HEK293 (cell line): Measurements from ENCODE around the gene LPIN1.

Experiments used
- CTCF ChIA-PET: fragments of 350-600 bp; formaldehyde crosslinking; extraction: SDS; loops from one replicate; lab custom pipeline; 2021; ENCODE audit warnings: antibody characterized with exemption; lab: Yijun Ruan, JAX
- POLR2A ChIA-PET: fragments of 300-600 bp; formaldehyde crosslinking; extraction: SDS; loops from one replicate; lab custom pipeline; 2020; ENCODE audit warnings: antibody characterized with exemption, inconsistent platforms; lab: Yijun Ruan, JAX
- H3K27ac ChIP-seq: fragments of 200-500 bp; sonication (Bioruptor generic); 2 replicates; pipeline ENCODE4 v1.5.1; 2014; ENCODE audit warnings: low read depth, low read length, control low read depth, inconsistent platforms; ENCODE audit errors: extremely low read depth
- H3K36me3 ChIP-seq, 2 experiments: fragments of 200-500 bp in 1 of 2; sonication (Bioruptor generic) in 1 of 2; 1 replicate in 1 of 2; 2 replicates in 1 of 2; pipeline ENCODE4 v1.5.1; 2014 to 2017; ENCODE audit warnings: inconsistent platforms in 2 of 2, low read length in 2 of 2; ENCODE audit not compliant: control insufficient read depth in 2 of 2, insufficient read depth in 1 of 2
- H3K4me1 ChIP-seq: fragments of 200-500 bp; sonication (Bioruptor generic); 2 replicates; pipeline ENCODE4 v1.5.1; 2014; ENCODE audit warnings: mild to moderate bottlenecking, low read length, inconsistent platforms; ENCODE audit not compliant: control insufficient read depth, insufficient read depth
- H3K4me3 ChIP-seq: 2 replicates; pipeline ENCODE4 v1.5.1; 2011; ENCODE audit warnings: low read depth, mild to moderate bottlenecking, control low read depth, low read length, moderate library complexity
- H3K9me3 ChIP-seq: fragments of 200-500 bp; sonication (Bioruptor generic); 2 replicates; pipeline ENCODE4 v1.5.1; 2014; ENCODE audit warnings: low read depth, low read length, inconsistent platforms; ENCODE audit not compliant: control insufficient read depth, insufficient read depth
- ELK4 ChIP-seq: IDR thresholded peaks from 2 replicates; pipeline ENCODE4 v1.6.1; 2011; ENCODE audit warnings: mild to moderate bottlenecking, low read depth, low read length, borderline replicate concordance
- MEIS1 ChIP-seq: sonication (generic); formaldehyde crosslinking; IDR thresholded peaks from 2 replicates; pipeline ENCODE4 v1.8.1; 2022; ENCODE audit warnings: missing genetic modification reagents, mild to moderate bottlenecking, borderline replicate concordance
- REPIN1 ChIP-seq: fragments of 450-650 bp; formaldehyde crosslinking; IDR thresholded peaks from 2 replicates; pipeline ENCODE4 v1.5.1; 2017; ENCODE audit warnings: missing biosample characterization, missing genetic modification characterization, low read depth
- REST ChIP-seq: fragments of 450-650 bp; formaldehyde crosslinking; IDR thresholded peaks from 2 replicates; pipeline ENCODE4 v1.5.1; 2016; ENCODE audit warnings: missing biosample characterization, missing genetic modification characterization
- ZBTB44 ChIP-seq: fragments of 450-650 bp; IDR thresholded peaks from 2 replicates; pipeline ENCODE4 v1.5.1; 2018; ENCODE audit warnings: missing biosample characterization, mild to moderate bottlenecking, missing genetic modification characterization
- ZBTB8A ChIP-seq: fragments of 450-650 bp; formaldehyde crosslinking; IDR thresholded peaks from 2 replicates; pipeline ENCODE4 v1.5.1; 2016; ENCODE audit warnings: missing biosample characterization, missing genetic modification characterization
- ZEB2 ChIP-seq: fragments of 450-650 bp; formaldehyde crosslinking; IDR thresholded peaks from 2 replicates; pipeline ENCODE4 v1.5.1; 2016; ENCODE audit warnings: missing biosample characterization, missing genetic modification characterization
- ZFP41 ChIP-seq: fragments of 450-650 bp; formaldehyde crosslinking; IDR thresholded peaks from 2 replicates; pipeline ENCODE4 v1.5.1; 2016; ENCODE audit warnings: missing biosample characterization, missing genetic modification characterization, borderline replicate concordance
- ZNF155 ChIP-seq: fragments of 450-650 bp; formaldehyde crosslinking; IDR thresholded peaks from 2 replicates; pipeline ENCODE4 v1.5.1; 2016; ENCODE audit warnings: missing biosample characterization, missing genetic modification characterization
- ZNF248 ChIP-seq: fragments of 450-650 bp; formaldehyde crosslinking; IDR thresholded peaks from 2 replicates; pipeline ENCODE4 v1.5.1; 2017; ENCODE audit warnings: missing biosample characterization, missing genetic modification characterization
- ZNF302 ChIP-seq: fragments of 450-650 bp; formaldehyde crosslinking; IDR thresholded peaks from 2 replicates; pipeline ENCODE4 v1.5.1; 2016; ENCODE audit warnings: missing biosample characterization, missing genetic modification characterization, low read depth
- ZNF48 ChIP-seq: fragments of 450-650 bp; formaldehyde crosslinking; IDR thresholded peaks from 2 replicates; pipeline ENCODE4 v1.5.1; 2016; ENCODE audit warnings: missing biosample characterization, missing genetic modification characterization
- ZNF501 ChIP-seq: fragments of 450-650 bp; formaldehyde crosslinking; IDR thresholded peaks from 2 replicates; pipeline ENCODE4 v1.5.1; 2016; ENCODE audit warnings: missing biosample characterization, missing genetic modification characterization
- ZNF513 ChIP-seq: fragments of 450-650 bp; IDR thresholded peaks from 2 replicates; pipeline ENCODE4 v1.5.1; 2018; ENCODE audit warnings: missing biosample characterization, missing genetic modification characterization
- ZNF544 ChIP-seq: fragments of 450-650 bp; formaldehyde crosslinking; IDR thresholded peaks from 2 replicates; pipeline ENCODE4 v1.5.0; 2017; ENCODE audit warnings: missing biosample characterization, missing genetic modification characterization
- ZNF621 ChIP-seq: fragments of 450-650 bp; formaldehyde crosslinking; IDR thresholded peaks from 2 replicates; pipeline ENCODE4 v1.5.1; 2017; ENCODE audit warnings: missing biosample characterization, missing genetic modification characterization
- ZNF658 ChIP-seq: fragments of 450-650 bp; formaldehyde crosslinking; IDR thresholded peaks from 2 replicates; pipeline ENCODE4; 2016; ENCODE audit warnings: missing biosample characterization, missing genetic modification characterization
- ZNF785 ChIP-seq: fragments of 450-650 bp; formaldehyde crosslinking; IDR thresholded peaks from 2 replicates; pipeline ENCODE4 v1.5.1; 2016; ENCODE audit warnings: missing biosample characterization, missing genetic modification characterization
- ZNF843 ChIP-seq: fragments of 450-650 bp; formaldehyde crosslinking; IDR thresholded peaks from 2 replicates; pipeline ENCODE4 v1.5.1; 2016; ENCODE audit warnings: missing biosample characterization, missing genetic modification characterization
- ZSCAN30 ChIP-seq: fragments of 450-650 bp; IDR thresholded peaks from 2 replicates; pipeline ENCODE4 v1.5.1; 2018; ENCODE audit warnings: missing biosample characterization, mild to moderate bottlenecking, missing genetic modification characterization, moderate library complexity
- ZSCAN4 ChIP-seq: fragments of 450-650 bp; formaldehyde crosslinking; IDR thresholded peaks from 2 replicates; pipeline ENCODE4 v1.5.1; 2017; ENCODE audit warnings: missing biosample characterization, missing genetic modification characterization
- TF ChIP-seq, protein P1 (sequence below): fragments of 450-650 bp; formaldehyde crosslinking; IDR thresholded peaks from 2 replicates; pipeline ENCODE4 v1.5.1; 2016; ENCODE audit warnings: missing biosample characterization, missing genetic modification characterization

Gene LPIN1

DNA sequence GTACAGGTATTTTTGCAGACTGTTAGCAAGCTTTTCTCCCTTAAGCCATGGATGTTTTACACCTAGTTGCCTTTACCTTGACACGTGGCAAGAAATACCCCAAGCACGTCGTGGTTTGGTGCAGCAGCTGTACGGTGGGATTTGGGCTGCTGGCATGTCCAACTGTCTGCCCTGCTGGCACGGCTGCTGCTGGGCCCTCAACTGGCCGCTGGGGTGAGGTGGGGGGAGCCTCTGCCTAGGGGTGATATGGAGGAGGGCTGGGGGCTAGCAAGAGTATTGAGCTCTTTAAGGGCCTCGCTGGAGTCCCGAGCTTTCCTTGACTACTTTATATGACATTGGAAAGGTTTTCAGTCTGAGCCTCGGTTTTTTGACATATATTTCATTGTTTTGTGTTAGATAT lies 41.6 kb downstream of the LPIN1 start:
- Histone ChIP-seq H3K4me1 (0 out of 2 replicates have a peak, but pooled peaks cover 2% of the 10 kb centered on the region), H3K9me3 (no peaks in the 10 kb centered on the region), H3K36me3 (peaks cover 34 to 87% of the 10 kb centered on the region in 2 experiments), H3K27ac (no peak overlapping the region), H3K4me3 (no peak overlapping the region)
- TF ChIP-seq ZBTB8A (tag by site-specific recombination) (no peak), MEIS1 (no peak), ZNF248 (tag by site-specific recombination) (no peak), ZNF501 (tag by site-specific recombination) (no peak), ZNF843 (tag by site-specific recombination) (no peak), ZEB2 (tag by site-specific recombination) (no peak), ZNF48 (tag by site-specific recombination) (no peak), REPIN1 (tag by site-specific recombination) (no peak), ZNF544 (no peak), ZNF155 (tag by site-specific recombination) (no peak), ZNF658 (no peak), ZNF785 (tag by site-specific recombination) (no peak), ZSCAN4 (tag by site-specific recombination) (no peak), ZSCAN30 (no peak)
- TF ChIP-seq, protein P1, sequence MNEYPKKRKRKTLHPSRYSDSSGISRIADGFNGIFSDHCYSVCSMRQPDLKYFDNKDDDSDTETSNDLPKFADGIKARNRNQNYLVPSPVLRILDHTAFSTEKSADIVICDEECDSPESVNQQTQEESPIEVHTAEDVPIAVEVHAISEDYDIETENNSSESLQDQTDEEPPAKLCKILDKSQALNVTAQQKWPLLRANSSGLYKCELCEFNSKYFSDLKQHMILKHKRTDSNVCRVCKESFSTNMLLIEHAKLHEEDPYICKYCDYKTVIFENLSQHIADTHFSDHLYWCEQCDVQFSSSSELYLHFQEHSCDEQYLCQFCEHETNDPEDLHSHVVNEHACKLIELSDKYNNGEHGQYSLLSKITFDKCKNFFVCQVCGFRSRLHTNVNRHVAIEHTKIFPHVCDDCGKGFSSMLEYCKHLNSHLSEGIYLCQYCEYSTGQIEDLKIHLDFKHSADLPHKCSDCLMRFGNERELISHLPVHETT (tag by site-specific recombination) = no peak
- POLR2A ChIA-PET = no interaction called here
- CTCF ChIA-PET = interaction anchor here (0.7 to 3.5 kb wide), 4 partner anchors 8 to 202 kb away, joined by 3 to 15 read pairs (median 4); no protein-coding TSS in a partner anchor

GRCh38 chr2:11788461-11789124 lies 42.2 kb downstream of the LPIN1 start:
- CTCF ChIA-PET = interaction anchor here (0.5 to 3.5 kb wide), 6 partner anchors 9 to 202 kb away, joined by 3 to 15 read pairs (median 4); no protein-coding TSS in a partner anchor
- POLR2A ChIA-PET = no interaction called here

More at GRCh38 chr2:11788461-11789124, 42.2 kb downstream of the LPIN1 start:
- Histone ChIP-seq H3K4me3 (no peak overlapping the region), H3K27ac (no peak overlapping the region), H3K4me1 (0 out of 2 replicates have a peak, but pooled peaks cover 2% of the 10 kb centered on the region), H3K9me3 (no peaks in the 10 kb centered on the region), H3K36me3 (peaks cover 34 to 87% of the 10 kb centered on the region in 2 experiments)
- TF ChIP-seq REST (tag by site-specific recombination) (0 out of 2 replicates have a peak, but pooled peaks have one; percentile 19), ZFP41 (no peak), ZNF621 (tag by site-specific recombination) (no peak), ZNF544 (no peak), ZNF302 (tag by site-specific recombination) (no peak), ELK4 (no peak), ZBTB44 (tag by site-specific recombination) (no peak), ZNF513 (no peak)
